Muscle layer of colon (tissue), 2 donors: ENCODE measurements around the gene NUDC.

Source experiments
- H3K27ac ChIP-seq: one replicate; pipeline ENCODE4 v1.7.0; 2013; ENCODE audit warnings: low read depth, mild to moderate bottlenecking, low read length, moderate library complexity
- H3K27me3 ChIP-seq, 2 donors: one replicate each; pipeline ENCODE4 v1.7.0; 2013; ENCODE audit warnings: low read length in 2 of 2, mild to moderate bottlenecking in 2 of 2; ENCODE audit not compliant: insufficient read depth in 2 of 2, control insufficient read depth in 1 of 2
- H3K36me3 ChIP-seq: one replicate; pipeline ENCODE4 v1.7.0; 2013; ENCODE audit warnings: mild to moderate bottlenecking, low read length; ENCODE audit not compliant: insufficient read depth
- H3K4me1 ChIP-seq: one replicate; pipeline ENCODE4 v1.7.0; 2013; ENCODE audit warnings: mild to moderate bottlenecking, low read length; ENCODE audit not compliant: insufficient read depth
- H3K4me3 ChIP-seq, 2 donors: one replicate each; pipeline ENCODE4 v1.7.0; 2013; ENCODE audit warnings: low read length in 2 of 2, low read depth in 1 of 2, mild to moderate bottlenecking in 1 of 2, moderate library complexity in 1 of 2
- H3K9ac ChIP-seq: one replicate; pipeline ENCODE4 v1.7.0; 2013; ENCODE audit warnings: low read length
- H3K9me3 ChIP-seq: one replicate; pipeline ENCODE4 v1.7.0; 2013; ENCODE audit warnings: mild to moderate bottlenecking, low read length
- donor health status: abdominal sarcoma.
- donor health status: Adenocarcinoma of cecum.

The NUDC gene

GRCh38 chr1:26913754-26914619 is 7.6 kb upstream of the NUDC start, which contains the start of gene NR0B2:
Gene NR0B2 (minus strand): TSS chr1:26913975. CDS start chr1:26913940, 35 bp downstream.
- H3K4me3 ChIP-seq, result no peak within 1 kb of the TSS
- no peaks in the 10 kb centered on the region for H3K27me3 ChIP-seq
- no peaks in the 10 kb centered on the region for H3K36me3 ChIP-seq
- H3K9me3 ChIP-seq, result no peaks in the 10 kb centered on the region
- H3K4me1 ChIP-seq, result no peaks in the 10 kb centered on the region
- no peak within 1 kb of the TSS for H3K27ac ChIP-seq
- no peak within 1 kb of the TSS for H3K9ac ChIP-seq

DNA sequence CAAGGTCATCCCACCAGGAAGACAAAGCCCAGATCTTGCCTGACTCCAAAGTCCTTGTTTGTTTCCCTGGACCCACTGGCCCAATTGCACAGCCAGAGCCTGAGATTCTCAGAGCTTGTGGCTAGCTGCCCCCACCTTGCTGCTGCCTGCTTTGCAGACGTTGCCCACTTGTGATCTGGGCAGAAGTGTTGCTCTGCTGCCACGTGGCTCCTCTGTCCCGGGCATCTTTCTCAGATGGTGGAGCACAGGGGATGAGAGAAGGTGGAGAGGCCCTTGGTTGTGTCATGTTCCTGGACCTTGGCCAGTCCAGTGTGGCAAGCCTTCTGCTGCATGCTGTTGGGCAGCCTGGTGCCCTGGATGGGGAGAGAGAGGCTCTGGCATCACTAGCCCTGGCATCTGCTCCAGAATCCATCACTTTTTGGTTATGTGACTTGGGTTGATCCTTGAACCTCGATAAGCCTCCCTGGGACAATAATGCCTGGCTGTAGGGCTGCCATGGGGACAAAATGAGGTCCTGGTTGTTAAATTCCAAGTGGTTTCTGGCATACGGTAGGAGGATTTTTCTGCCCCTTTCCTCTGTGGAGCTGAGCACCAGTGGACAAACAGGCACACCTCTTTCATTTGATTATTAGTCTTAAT is 6.2 kb upstream of the NUDC start:
- H3K27ac ChIP-seq, result no peak overlapping the region
- H3K36me3 ChIP-seq, result no peaks in the 10 kb centered on the region
- H3K4me3 ChIP-seq, result no peak overlapping the region
- H3K9ac ChIP-seq, result no peak overlapping the region
- H3K27me3 ChIP-seq, result no peaks in the 10 kb centered on the region
- H3K9me3 ChIP-seq, result no peaks in the 10 kb centered on the region
- no peaks in the 10 kb centered on the region for H3K4me1 ChIP-seq

DNA sequence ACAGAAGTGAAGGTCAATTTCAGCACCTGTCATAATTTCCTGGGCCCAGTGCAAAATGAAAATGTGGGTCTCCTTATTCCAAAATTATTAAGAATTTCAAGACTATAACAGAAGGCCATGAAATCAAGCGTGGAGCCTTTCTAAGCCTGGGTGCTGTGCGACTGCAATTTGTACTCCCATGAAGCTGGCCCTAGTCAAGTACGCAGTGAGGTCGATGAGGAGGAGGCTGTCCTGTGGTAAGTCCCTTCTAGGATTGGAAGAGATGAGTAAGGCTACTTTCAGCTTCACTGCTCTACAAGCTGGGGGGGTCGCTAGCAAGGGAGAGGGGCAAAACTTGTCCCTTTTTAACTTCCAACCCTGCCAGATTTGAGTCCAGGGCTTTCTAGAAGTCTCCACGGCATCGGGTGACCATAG is 410 bp upstream of the NUDC start:
- Histone ChIP-seq H3K9me3 (no peaks in the 10 kb centered on the region), H3K9ac (peak overlapping the region; percentile 53), H3K27me3 (no peaks in the 10 kb centered on the region), H3K4me3 (peak overlapping the region in 1 of 2 donors; percentile 94), H3K36me3 (peaks cover 11% of the 10 kb centered on the region), H3K27ac (peak overlapping the region; percentile 12), H3K4me1 (peaks cover 17% of the 10 kb centered on the region)

DNA sequence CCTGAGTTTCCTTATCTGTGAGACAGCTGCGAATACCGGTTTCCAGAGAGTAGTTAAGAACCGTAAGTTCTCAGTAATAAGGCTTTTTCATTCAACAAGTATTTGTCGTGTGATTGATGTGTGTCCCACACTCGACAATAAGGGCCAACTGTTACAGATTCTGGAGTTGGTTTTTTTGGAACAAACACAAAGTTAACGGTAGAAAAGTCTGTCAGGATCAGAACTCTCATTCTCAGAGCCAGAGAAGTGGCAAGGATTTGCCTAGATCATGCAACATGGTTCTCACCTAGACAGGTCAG is 837 bp downstream of the NUDC start:
- Histone ChIP-seq H3K4me1 (peaks cover 17% of the 10 kb centered on the region), H3K27ac (peak overlapping the region; percentile 71), H3K36me3 (peaks cover 21% of the 10 kb centered on the region)

DNA sequence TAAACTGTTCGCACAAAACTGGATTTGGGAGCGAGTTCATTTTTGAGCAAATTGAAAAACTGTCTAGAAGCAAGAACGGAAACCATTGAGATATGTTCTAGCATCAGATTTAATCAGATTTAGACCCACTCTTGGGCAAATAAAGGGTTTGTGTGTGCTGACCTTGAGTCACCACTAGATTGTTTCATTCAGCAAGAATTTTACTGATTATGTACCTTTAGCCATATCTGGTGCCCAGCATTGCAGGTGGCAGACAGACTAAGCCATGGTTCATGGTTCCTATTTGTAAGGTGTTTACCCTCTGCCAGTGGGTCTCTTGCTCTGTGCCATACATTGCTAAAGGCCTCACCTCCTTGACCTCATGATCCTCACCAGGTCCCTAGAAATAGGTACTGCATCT is 1.4 kb downstream of the NUDC start:
- Histone ChIP-seq H3K27me3 (no peaks in the 10 kb centered on the region), H3K36me3 (peaks cover 26% of the 10 kb centered on the region), H3K4me3 (peak overlapping the region in 1 of 2 donors; percentile 94), H3K9ac (no peak overlapping the region), H3K27ac (no peak overlapping the region), H3K4me1 (peaks cover 17% of the 10 kb centered on the region), H3K9me3 (no peaks in the 10 kb centered on the region)

More for the DNA sequence above, 837 bp downstream of the NUDC start:
- H3K27me3 ChIP-seq, result no peaks in the 10 kb centered on the region
- H3K9me3 ChIP-seq, result no peaks in the 10 kb centered on the region
- peak overlapping the region; percentile 82 to 94 for H3K4me3 ChIP-seq
- H3K9ac ChIP-seq, result peak overlapping the region; percentile 95

- Histone ChIP-seq H3K9ac (no peak overlapping the region), H3K27ac (no peak overlapping the region), H3K36me3 (peaks cover 27% of the 10 kb centered on the region), H3K4me3 (no peak overlapping the region), H3K9me3 (no peaks in the 10 kb centered on the region), H3K4me1 (peaks cover 17% of the 10 kb centered on the region), H3K27me3 (no peaks in the 10 kb centered on the region)
Measured at GRCh38 chr1:26923711-26924110, 2.2 kb downstream of the NUDC start.

DNA sequence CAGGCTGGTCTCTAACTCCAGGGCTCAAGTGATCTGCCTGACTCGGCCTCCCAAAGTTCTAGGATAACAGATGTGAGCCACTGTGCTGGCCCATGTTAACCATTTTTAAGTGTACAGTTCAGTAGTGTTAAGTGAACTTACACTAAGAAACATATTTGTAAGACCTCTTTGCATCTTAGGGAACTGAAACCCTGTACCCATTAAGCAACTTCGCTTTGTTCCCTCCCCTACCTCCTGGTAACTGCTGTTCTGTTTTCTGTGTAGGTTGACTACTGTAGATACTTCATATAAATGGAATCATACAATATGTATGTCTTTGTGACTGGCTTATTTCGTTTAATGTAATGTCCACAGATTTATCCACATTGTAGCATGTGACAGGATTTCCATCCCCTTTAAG is 11.0 kb downstream of the NUDC start:
- Histone ChIP-seq H3K36me3 (peaks cover 19% of the 10 kb centered on the region), H3K27me3 (no peaks in the 10 kb centered on the region), H3K27ac (no peak overlapping the region), H3K9me3 (no peaks in the 10 kb centered on the region), H3K4me3 (no peak overlapping the region), H3K9ac (no peak overlapping the region), H3K4me1 (no peaks in the 10 kb centered on the region)

DNA sequence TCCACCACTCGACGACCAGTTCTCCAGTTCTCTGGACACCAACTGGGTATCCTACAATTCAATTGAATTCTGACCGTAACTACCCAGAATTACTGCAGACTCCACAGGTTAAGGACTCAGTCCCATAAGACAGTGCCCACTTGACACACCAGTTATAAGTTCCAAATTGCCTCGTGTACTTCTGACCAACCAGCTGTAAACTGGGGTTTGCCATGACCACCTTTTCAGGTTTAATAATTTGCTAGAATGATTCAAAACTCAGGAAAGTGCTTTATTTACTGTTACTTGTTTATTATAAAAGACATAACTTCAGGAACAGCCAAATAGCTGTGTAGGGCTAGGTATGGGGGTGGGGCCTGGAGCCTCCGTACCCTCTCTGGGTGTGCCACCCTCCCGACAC is 15.3 kb downstream of the NUDC start:
- H3K4me3 ChIP-seq, result no peak overlapping the region
- no peak overlapping the region for H3K27ac ChIP-seq
- no peaks in the 10 kb centered on the region for H3K9me3 ChIP-seq
- no peak overlapping the region for H3K9ac ChIP-seq
- H3K4me1 ChIP-seq, result no peaks in the 10 kb centered on the region
- no peaks in the 10 kb centered on the region for H3K27me3 ChIP-seq
- H3K36me3 ChIP-seq, result peaks cover 16% of the 10 kb centered on the region

DNA sequence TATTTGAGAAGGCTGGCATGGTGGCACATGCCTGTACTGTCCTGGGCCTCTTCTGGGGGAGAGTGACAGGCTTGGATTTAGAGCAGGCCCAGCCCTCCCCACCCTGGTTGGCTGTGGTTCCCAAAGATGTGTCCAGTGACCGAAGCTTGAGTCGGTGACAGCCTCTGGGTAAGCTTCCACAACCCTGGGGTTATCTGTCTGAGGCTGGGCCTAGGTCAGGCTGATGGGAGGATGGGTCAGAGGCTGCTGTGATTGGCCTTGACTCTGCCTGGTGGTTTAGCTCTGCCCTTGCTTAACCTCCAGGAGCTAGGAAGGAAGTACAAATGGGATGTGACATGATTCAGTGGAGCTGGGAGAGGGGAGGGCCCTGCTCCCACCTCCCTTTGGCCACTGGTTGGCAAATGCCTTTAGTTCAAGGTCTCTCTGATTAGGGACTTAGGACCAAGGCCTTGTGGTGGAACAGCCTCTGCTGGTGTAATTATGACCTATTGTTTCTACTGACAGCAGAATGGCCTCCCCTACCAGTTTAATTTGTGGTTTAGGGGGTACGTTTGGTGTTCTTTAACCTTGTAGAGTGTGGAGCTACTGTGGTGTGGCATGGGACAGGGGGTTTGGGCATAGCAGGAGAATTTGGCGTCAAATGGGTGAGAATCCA is 16.6 kb downstream of the NUDC start:
- H3K27ac ChIP-seq, result no peak overlapping the region
- peaks cover 28% of the 10 kb centered on the region for H3K36me3 ChIP-seq
- no peak overlapping the region for H3K9ac ChIP-seq

GRCh38 chr1:26938659-26939025 is 17.1 kb downstream of the NUDC start:
- Histone ChIP-seq H3K27ac (no peak overlapping the region), H3K4me1 (no peaks in the 10 kb centered on the region), H3K4me3 (no peak overlapping the region), H3K9me3 (no peaks in the 10 kb centered on the region), H3K27me3 (no peaks in the 10 kb centered on the region), H3K9ac (no peak overlapping the region), H3K36me3 (peaks cover 33% of the 10 kb centered on the region)

More for the DNA sequence above, 16.6 kb downstream of the NUDC start:
- H3K27me3 ChIP-seq, result no peaks in the 10 kb centered on the region
- H3K4me3 ChIP-seq, result no peak overlapping the region
- no peaks in the 10 kb centered on the region for H3K4me1 ChIP-seq
- no peaks in the 10 kb centered on the region for H3K9me3 ChIP-seq

- H3K4me1 ChIP-seq, result no peaks in the 10 kb centered on the region
- no peak overlapping the region for H3K9ac ChIP-seq
- H3K9me3 ChIP-seq, result no peaks in the 10 kb centered on the region
- H3K4me3 ChIP-seq, result no peak overlapping the region
- no peaks in the 10 kb centered on the region for H3K27me3 ChIP-seq
- H3K36me3 ChIP-seq, result peaks cover 49% of the 10 kb centered on the region
- no peak overlapping the region for H3K27ac ChIP-seq
Measured at GRCh38 chr1:26941311-26941710, 19.8 kb downstream of the NUDC start.
